Retinal pigment epithelial cell (primary cell): ENCODE results near the gene DCDC2B.

Experiments used
- DNase-seq: peaks from one replicate; pipeline ENCODE4 v3.0.0-alpha.2; 2010; ENCODE audit warnings: low read depth
- H3K4me3 ChIP-seq: 2 replicates; pipeline ENCODE4 v1.5.1; 2011; ENCODE audit warnings: mild to moderate bottlenecking, low read length, control low read depth, moderate library complexity
- TF ChIP-seq, protein P1 (sequence below): conservative IDR thresholded peaks from 2 replicates; pipeline ENCODE4 v1.5.1; 2011; ENCODE audit warnings: low read depth, low read length, control low read depth, inconsistent platforms

DCDC2B gene

DNA sequence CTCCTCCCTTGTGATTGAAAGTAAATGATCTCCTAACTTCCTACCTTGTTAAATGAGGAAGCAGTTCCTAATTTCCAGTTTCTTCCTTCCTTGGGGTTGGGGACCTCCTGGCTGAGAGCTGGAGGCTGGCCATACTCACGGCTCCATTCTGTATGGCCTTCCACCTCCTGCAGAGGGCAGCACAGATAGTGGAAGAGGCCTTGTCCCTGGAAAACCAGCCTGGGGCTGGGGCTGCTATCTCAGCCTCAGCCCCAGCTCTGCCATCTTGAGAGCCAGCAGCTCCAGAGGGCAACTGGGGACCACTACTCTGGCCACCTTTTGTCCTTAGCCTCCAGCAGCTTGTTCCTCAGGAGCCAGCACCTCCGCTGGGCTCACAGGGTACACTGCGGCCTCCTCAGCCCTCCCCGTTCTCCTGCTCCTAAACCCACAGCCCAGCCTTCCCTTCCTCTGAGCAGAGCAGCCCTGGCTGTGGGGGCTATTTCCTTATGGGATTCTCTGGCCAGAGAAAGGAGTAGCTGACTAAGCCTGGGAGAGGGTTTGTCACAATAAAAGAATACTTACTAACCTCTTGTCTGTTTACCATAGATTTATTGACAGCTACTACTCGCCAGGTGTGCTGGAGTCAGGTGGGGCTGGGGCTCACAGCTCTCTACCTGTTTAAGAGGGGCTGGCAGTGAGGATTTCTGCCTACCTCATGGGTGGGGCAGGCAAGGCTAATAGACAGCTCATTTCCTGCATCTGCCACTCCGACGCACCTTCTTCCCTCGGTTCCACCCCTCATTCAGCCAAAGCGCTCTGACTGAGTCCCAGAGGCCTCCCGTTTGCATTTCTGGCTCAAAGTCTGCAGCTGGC lies 7.0 kb downstream of the DCDC2B start:
- TF ChIP-seq, protein P1, sequence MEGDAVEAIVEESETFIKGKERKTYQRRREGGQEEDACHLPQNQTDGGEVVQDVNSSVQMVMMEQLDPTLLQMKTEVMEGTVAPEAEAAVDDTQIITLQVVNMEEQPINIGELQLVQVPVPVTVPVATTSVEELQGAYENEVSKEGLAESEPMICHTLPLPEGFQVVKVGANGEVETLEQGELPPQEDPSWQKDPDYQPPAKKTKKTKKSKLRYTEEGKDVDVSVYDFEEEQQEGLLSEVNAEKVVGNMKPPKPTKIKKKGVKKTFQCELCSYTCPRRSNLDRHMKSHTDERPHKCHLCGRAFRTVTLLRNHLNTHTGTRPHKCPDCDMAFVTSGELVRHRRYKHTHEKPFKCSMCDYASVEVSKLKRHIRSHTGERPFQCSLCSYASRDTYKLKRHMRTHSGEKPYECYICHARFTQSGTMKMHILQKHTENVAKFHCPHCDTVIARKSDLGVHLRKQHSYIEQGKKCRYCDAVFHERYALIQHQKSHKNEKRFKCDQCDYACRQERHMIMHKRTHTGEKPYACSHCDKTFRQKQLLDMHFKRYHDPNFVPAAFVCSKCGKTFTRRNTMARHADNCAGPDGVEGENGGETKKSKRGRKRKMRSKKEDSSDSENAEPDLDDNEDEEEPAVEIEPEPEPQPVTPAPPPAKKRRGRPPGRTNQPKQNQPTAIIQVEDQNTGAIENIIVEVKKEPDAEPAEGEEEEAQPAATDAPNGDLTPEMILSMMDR, result peak; percentile 85
- no peak overlapping the region for H3K4me3 ChIP-seq
- no peak for DNase-seq

DNA sequence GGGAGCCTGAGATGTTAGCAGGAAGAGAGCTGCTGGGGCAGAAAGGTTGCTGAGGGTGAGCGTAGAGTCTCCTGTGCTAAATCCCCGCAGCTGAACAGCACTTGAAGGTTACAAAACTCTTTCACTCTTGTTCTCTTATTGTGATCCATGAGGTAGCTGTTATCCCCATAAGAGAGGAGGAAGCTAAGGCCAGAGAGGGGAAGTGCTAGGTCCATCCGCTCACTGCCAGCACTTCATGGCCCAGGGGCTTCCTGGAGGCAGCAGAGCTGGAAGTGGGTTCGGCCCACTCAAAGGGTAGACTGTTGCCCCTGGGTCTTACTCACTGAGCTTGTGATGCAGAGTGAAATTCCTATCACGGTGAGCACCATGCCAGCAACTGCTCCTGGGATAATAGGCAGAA lies 7.7 kb downstream of the DCDC2B start:
- no peak for DNase-seq
- no peak overlapping the region for H3K4me3 ChIP-seq
- TF ChIP-seq, protein P1, result no peak

DNA sequence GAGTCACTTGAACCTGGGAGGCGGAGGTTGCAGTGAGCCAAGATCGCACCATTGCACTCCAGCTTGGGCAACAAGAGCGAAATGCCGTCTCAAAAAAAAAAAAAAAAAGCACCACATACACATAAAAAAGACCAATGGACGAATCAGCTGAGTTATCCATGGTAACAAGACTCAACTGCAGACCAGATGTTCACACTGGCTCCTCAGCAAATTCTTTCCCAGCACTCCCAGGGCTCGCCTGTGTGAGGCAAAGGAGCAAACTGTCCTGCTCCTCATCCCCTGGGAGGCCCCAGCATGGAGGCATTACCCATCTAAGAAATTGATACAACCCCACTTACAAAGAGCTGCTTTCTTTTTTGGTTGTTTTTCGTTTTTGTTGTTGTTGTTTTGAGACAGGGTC lies 10.1 kb downstream of the DCDC2B start:
- TF ChIP-seq, protein P1, result no peak
- no peak overlapping the region for H3K4me3 ChIP-seq
- no peak for DNase-seq

DNA sequence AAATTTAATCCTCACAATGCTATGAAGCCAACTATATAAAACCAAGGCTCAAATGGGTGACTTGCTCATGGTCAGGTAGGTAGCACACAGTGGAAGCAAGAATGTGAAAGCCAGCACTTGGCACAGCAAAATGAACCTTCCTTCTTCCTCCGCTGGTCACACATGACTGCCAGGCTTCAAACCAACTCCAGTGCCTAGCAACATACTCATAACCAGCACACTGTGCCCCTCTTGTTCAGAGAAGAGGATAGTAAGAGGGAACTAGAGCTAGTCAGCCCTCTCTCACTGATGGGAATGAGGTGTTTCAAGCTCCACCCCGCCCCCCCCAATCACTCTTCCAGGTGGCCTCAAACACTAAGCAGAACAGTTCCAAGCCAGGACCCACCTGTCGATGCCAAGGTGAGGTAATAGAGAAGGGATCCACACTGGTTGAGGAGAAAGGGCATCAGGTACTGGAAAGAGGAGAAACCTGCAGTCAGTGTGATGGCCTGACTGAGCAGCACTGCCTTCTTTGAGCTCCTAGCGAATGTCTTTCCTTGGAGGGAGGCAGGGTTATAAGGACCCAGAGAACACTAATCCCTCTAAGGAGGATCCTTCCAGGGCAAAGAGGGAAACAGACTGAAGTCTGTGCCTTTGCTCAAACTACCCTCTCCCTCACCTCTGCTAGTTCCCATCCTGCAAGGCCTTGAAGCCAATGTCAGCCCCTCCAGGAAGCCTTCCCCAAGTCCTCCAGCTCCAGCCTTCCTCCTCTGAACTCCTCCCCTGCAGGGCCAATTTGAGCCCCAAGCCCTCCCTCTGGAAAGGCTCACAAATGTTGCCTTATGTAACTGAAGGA lies 12.1 kb downstream of the DCDC2B start:
- peak overlapping the region; percentile 98 for H3K4me3 ChIP-seq
- DNase-seq, result no peak
- TF ChIP-seq, protein P1, result no peak

DNA sequence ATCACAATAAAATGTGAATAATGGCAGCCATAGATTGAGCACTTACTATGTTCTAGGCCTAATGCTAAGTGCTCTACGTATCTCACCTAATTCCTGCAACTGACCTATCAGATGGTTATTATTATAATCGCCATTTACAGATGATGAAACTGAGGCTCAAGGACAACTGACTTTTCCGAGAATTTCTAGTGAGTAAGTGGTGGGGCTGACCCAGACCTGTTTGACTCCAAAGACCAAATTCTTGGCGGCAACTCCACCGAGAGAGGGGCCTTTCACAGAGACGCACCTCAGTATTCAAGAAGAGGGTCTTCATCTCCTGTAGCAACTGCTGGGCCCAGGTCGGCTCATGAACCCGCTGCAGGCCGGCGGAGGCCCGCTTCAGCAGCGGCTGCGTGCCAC lies 12.7 kb downstream of the DCDC2B start:
- TF ChIP-seq, protein P1, result no peak
- DNase-seq, result no peak
- peak overlapping the region; percentile 98 for H3K4me3 ChIP-seq

DNA sequence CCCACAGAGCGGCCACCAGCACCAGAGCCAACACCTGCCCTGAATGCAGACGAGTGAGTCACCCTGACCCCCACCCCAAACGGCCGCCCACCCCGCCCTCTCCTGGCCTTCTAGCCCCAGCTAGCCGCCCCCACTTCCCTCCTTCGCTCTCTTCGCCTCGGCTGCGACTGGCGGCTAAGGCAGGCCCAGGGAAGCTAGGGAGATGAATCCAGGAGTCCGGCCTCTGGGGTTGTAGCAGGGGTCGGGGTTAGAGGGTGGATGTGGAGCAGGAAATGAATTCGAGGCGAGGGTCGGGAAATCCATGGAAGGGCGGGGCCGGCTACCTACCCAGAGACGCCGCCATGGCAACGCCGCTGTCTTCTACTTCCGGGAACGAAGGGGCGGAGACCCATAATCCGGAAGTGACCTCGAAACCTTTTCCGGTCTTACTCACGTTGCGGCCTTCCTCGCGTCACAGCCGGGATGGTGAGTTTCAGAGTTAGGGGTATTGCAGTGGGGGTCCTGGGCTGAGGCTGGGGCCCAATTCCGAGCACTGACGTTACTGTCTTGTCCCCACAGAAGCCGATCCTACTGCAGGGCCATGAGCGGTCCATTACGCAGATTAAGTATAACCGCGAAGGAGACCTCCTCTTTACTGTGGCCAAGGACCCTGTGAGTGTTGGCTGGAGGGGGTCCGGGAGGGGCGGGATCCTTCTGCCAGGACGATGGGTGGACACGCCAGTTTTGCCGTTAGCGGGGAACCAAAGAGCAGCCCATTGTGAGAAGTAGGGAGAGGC lies 13.3 kb downstream of the DCDC2B start, which contains the start of the genes EIF3I and TMEM234:
Gene EIF3I (plus strand): TSS at position 428 of the 776 bp plus-strand sequence. CDS start 35 bp downstream, at position 463.
Gene TMEM234 (minus strand): TSS at position 374 of the 776 bp plus-strand sequence. CDS start 31 bp downstream, at position 343.
- H3K4me3 ChIP-seq, result peak within 1 kb of the TSS; percentile 98
- peak; percentile 61 for DNase-seq
- TF ChIP-seq, protein P1, result no peak
